ES-I3 (cell line): ENCODE data around the gene ACTRT2.

Experiments used
- H3K36me3 ChIP-seq: 2 replicates; pipeline ENCODE4 v1.6.1; 2013; ENCODE audit warnings: mild to moderate bottlenecking, low read length, control low read depth, moderate library complexity; ENCODE audit not compliant: insufficient read depth
- H3K4me1 ChIP-seq: 2 replicates; pipeline ENCODE4 v1.6.1; 2013; ENCODE audit warnings: mild to moderate bottlenecking, control low read depth, low read length; ENCODE audit not compliant: insufficient read depth
- H3K9ac ChIP-seq: 2 replicates; pipeline ENCODE4 v1.6.1; 2013; ENCODE audit warnings: low read depth, mild to moderate bottlenecking, low read length, moderate library complexity
- H3K9me3 ChIP-seq: 2 replicates; pipeline ENCODE4 v1.6.1; 2013; ENCODE audit warnings: mild to moderate bottlenecking, low read length, moderate library complexity; ENCODE audit not compliant: control insufficient read depth, insufficient read depth

ACTRT2 gene

DNA sequence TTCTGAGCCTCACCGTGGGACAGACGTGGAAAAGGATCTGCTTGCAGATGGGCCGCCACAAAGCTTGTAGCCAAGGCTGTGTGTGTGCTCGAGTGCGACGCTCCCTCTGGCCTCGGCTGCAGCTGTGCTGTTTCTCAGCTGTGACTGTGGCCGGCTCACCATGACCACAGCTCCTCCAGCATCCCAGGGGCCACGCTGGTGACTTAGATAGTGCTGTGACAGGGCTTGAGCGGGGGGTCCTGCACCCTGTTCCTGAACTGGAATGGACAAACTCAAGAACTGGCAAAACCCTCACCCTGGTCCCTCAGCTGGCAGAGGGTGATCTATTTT, 17.4 kb upstream of the ACTRT2 start:
- Histone ChIP-seq H3K9me3 (peaks cover 9% of the 10 kb centered on the region; the same call in 1 of the 2 replicates), H3K4me1 (no peaks in the 10 kb centered on the region), H3K36me3 (no peaks in the 10 kb centered on the region), H3K9ac (no peak overlapping the region)

DNA sequence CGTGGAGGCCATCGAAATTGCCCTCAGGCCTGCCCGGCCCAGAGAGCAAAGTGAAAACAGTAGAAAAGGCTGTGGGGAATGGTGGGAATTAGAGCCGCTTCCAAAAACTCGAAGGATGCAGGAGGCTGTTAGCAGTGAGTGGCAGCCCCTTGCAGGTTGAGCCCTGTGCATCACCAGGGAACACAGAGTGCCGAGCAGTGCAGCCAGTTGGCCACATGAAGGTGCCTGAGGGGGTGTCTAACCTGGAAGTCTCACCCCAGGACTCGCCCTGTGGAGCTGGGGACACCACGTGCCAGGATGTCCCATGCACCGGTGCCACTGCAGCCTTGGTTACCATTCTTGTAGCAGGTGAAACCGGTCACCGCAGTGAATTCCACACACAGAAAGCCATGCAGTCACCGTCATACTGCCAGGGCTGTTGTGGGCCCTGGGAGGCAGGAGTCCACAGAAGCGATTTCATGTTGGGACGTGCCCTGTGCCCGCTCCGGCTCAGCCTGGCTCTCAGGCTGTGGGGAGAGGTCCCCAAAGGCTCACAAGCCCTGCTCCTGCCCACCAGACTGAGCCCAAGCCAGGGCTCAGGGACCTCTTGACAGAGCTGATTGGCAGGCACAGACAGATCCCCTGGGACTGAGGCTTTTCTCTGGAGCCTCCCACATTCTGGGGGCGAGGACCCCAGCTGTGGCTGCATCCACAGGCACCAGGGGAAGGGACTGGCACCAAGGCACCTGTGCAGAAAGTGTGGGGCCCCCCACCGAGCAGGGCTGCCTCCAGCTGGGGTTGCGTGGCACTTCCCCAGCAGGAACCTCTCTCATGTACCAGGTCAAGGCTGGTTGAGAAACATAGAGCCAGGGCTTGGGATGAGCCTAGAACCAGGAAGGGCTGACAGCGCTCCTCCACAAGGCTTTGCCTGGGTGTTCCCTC, 16.7 kb upstream of the ACTRT2 start:
- Histone ChIP-seq H3K9me3 (peaks cover 9% of the 10 kb centered on the region; the same call in 1 of the 2 replicates), H3K4me1 (no peaks in the 10 kb centered on the region), H3K36me3 (no peaks in the 10 kb centered on the region), H3K9ac (no peak overlapping the region)

DNA sequence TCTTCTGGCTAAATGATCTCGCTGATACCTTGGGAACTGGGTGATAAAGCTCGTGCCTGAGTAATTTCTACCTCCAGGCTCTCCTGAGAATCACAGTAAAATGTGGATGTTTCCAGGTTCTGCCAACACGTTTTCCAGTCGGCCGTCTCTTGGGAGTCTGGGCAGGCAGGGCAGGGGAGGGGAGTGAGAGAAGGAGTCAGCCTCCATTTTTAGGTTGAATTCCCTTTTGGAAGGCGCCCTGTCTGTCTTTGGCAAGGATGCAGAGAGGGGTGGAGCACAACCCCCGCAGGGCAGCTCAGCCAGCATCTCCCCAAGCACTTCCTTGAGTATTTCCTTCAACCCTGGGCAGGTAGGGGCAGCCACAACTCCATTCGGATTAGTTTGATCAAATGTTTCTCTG, 15.5 kb upstream of the ACTRT2 start:
- no peak overlapping the region for H3K9ac ChIP-seq
- peaks cover 9% of the 10 kb centered on the region; the same call in 1 of the 2 replicates for H3K9me3 ChIP-seq
- H3K4me1 ChIP-seq: no peaks in the 10 kb centered on the region
- H3K36me3 ChIP-seq: no peaks in the 10 kb centered on the region

DNA sequence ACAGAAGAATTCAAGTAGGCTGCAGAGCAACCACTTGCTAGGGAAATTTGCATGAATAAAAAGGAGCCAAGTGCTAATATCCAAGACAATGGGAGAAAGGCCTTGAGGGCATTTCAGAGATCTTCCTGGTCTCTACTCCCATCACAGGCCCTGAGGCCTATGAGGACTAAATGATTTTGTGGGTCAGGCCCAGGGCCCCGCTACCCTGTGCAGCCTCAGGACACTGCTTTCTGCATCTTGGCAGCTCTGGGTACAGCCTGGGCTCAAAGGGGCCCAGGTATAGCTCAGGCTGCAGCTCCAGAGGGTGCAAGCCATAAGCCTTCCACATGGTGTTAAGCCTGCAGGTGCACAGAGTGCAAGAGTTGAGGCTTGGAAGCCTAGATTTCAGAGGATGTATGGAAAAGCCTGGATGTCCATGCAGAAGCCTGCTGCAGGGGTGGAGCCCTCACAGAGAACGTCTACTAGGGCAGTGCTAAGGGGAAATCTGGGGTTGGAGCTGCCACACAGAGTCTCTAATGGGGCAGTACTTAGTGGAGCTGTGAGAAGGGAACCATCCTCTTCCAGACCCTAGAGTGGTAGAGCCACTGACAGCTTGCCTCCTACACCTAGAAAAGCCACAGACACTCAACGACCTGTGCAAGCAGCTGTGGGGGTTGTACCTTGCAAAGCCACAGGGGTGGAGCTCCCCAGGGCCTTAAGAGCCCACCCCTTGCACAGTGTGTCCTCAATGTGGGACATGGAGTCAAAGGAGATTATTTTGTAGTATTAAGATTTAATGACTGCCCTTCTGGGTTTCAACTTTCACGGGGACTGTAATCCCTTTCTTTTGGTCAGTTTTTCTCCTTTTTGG, 13.7 kb upstream of the ACTRT2 start:
- Histone ChIP-seq H3K36me3 (no peaks in the 10 kb centered on the region), H3K9me3 (peaks cover 9% of the 10 kb centered on the region; the same call in 1 of the 2 replicates), H3K4me1 (no peaks in the 10 kb centered on the region), H3K9ac (no peak overlapping the region)

DNA sequence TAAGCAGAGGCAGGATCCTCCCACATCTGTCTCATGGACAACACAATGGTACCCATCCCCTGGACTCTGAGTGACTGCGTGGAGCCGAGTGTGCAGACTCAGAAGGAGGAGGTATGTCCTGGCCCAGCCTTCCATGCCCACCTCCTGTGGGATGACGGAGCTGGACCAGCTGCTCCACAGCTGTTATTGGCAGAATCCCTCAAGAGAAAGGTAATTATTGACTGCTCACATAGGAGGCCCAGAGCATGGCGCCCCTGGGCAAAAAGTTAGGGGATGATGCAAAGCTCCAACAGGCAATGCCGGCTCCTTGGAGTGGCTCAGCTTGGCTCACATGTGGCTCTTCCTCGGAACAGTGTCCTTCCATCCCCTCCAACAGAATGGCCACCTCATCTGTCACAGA, 12.2 kb upstream of the ACTRT2 start:
- H3K9ac ChIP-seq: no peak overlapping the region
- H3K36me3 ChIP-seq: no peaks in the 10 kb centered on the region
- H3K4me1 ChIP-seq: no peaks in the 10 kb centered on the region; the same call in none of the 2 replicates
- H3K9me3 ChIP-seq: peaks cover 9% of the 10 kb centered on the region; the same call in 1 of the 2 replicates

DNA sequence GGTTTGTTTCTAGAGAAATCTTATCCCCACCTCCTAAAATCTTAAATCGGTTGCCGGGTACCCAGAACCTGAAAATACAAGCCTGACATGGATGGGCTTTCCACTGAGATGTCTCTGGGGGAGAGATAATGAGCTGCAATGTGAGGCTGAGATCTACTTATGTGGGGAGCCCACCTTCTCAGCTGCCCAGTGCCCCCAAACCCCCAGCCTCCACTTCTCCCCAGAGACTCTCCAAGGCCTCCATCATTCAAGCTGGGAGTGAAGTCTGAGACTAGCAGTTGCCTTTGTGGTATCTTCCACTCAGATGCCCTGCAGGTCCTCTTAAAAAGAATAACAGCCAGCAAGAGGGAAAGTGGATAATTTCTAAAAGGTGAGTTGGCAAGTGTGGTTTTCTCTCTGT, 11.7 kb upstream of the ACTRT2 start:
- no peak overlapping the region for H3K9ac ChIP-seq
- peaks cover 9% of the 10 kb centered on the region; the same call in 1 of the 2 replicates for H3K9me3 ChIP-seq
- H3K4me1 ChIP-seq: no peaks in the 10 kb centered on the region; the same call in none of the 2 replicates
- H3K36me3 ChIP-seq: no peaks in the 10 kb centered on the region

DNA sequence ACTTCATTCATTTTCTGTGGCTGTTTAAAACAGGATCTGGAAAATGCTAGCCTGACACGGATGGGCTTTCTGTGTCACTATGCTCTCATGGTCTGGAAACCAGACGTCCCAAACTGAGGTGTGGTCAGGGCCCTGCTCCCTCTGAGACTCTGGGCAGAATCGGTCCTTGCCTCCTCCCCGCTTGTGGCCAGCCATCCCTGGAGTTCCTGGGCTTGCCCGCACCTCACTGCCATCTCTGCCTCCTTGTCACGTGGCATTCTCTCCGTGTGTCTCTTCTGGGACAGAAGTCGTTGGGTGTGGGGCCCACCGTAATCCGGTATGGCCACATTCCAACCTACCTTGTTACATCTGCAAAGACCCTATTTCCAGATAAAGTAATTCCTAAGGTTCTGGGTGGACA, 10.1 kb upstream of the ACTRT2 start:
- Histone ChIP-seq H3K4me1 (no peaks in the 10 kb centered on the region; the same call in none of the 2 replicates), H3K9me3 (peaks cover 9% of the 10 kb centered on the region; the same call in 1 of the 2 replicates), H3K36me3 (no peaks in the 10 kb centered on the region), H3K9ac (no peak overlapping the region)

DNA sequence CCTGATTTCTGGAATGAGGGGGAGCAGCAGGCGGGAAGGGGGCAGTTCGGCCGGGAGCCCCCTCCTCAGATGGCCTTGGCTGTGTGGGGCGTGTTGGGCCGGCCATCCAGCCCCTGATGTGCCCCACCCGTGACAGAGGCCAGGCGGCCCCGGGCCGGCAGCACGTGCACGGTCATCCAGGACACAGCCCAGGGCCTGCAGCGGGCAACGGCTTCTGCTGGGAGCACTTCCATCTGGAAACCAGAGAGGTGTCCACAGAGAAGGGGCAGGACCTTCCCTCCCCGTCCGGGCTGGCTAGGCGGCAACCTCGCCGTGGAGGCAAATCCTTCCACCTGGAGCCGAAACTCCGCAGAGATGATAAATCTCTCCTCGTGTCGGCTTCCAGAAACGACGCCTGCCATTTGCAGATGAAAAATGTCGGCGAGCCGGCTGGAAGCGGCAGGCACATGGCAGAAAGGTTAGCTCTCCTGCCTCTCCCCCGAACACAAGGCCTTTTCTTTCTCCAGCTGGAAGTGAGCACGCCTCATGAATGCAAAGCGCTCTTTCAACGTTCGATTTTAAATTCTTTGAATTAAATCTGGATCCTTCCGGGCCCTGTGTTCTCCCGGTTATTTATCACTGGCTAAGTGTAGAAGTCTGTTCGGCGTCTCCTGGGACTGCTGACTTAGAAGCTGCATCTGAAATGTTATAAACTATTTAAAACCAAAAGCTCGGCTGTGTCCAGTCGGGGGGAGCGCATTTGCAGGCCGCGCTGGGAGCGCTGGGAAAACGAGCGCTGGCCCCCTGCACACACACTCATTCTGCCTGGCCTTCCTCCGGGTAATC, 9.4 kb upstream of the ACTRT2 start:
- Histone ChIP-seq H3K36me3 (no peaks in the 10 kb centered on the region), H3K4me1 (no peaks in the 10 kb centered on the region; the same call in none of the 2 replicates), H3K9ac (no peak overlapping the region), H3K9me3 (peaks cover 9% of the 10 kb centered on the region; the same call in 1 of the 2 replicates)

DNA sequence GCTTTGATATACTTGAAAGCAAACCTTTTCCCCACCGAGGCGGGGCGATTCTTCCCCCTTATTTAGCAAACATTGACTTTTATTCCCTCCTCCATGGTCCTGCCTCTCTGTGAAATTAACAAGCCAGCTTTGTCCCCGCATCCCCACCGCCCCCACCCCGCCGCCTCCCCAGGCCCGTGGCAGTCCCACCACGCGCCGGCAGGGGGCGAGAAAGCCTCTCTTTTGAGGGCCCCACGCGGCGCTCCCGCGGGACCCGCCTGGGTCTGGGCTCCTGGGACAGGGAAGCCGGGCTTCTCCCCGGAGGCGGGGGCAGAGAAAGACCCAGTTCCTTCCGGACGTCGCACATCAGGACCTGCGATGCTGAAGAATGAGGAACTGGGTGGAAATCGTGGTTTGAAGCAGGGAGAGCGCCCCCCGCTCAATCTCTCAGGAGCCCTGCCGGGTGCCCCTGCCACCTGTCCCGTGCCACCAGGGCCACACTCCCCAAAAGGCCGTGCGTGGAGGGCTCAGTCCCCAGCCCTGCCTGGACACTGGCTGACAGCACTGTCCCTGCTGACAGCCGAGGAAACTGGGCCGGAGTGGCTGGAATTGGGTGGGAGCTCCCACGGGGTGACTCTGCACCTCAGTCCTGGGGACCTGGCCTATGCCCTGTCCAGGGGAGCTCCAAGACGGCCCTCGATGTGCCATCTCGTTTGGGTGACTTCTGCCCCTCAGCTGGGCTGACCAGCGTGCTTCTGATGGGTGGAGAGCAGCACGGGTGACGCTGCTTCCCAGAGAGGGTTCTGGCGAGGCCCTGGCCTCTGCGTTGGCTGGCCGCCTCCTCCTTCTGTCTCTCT, 8.6 kb upstream of the ACTRT2 start:
- no peaks in the 10 kb centered on the region for H3K36me3 ChIP-seq
- no peak overlapping the region for H3K9ac ChIP-seq
- H3K4me1 ChIP-seq: no peaks in the 10 kb centered on the region; the same call in none of the 2 replicates
- peaks cover 5% of the 10 kb centered on the region; the same call in 1 of the 2 replicates for H3K9me3 ChIP-seq

DNA sequence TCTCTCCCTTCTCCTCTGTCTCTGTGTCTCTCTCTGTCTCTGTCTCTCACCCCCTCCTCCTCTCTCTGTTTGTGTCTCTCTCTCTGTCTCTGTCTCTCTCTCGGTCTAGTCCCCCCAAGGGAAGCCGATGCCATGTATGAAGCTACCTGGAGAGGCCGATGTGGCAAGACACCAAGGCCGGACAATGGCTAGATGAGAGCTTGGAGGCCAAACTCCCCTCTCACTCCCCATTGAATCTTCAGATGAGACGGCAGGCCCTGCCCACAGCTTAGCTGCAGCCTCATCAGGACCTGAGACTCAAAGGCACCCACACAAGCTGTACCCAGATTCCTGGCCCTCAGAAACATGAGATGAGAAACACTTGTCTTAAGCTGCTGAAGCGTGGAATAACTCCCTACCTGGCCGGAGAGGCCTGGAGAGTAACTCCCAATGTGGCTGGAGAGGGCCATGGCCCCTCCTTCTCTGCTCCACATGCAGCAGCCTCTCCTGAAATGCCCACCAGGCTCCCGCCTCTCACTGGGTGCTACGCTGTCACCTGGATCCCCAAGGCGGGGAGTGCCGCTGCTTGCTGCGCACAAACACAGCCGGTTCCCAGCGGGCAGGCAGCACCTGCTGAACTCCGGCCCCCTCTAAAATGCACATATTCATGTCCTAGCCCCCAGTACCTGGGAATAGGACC, 7.8 kb upstream of the ACTRT2 start:
- Histone ChIP-seq H3K9me3 (peaks cover under 1% of the 10 kb centered on the region; the same call in 1 of the 2 replicates), H3K36me3 (no peaks in the 10 kb centered on the region), H3K9ac (no peak overlapping the region), H3K4me1 (no peaks in the 10 kb centered on the region; the same call in none of the 2 replicates)

DNA sequence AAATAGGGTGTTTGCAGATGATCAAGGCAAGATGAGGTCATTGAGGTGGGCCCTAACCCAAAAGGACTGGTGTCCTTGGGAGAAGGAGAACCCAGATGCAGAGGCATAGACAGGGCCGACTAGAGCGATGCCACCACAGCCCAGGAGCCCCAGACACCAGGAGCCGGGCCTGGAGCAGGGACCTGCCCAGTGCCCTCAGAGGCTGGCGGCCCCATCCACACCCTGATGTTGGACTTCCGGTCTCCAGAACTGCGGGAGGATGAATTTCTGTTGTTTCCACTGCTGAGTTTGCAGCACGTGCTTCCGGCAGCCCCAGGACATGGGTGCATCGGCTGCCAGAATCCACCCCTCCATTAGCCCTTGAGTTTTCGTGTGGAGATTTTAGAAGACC, 7.2 kb upstream of the ACTRT2 start:
- no peaks in the 10 kb centered on the region for H3K36me3 ChIP-seq
- H3K4me1 ChIP-seq: no peaks in the 10 kb centered on the region; the same call in none of the 2 replicates
- H3K9me3 ChIP-seq: no peaks in the 10 kb centered on the region; the same call in 1 of the 2 replicates
- no peak overlapping the region for H3K9ac ChIP-seq

DNA sequence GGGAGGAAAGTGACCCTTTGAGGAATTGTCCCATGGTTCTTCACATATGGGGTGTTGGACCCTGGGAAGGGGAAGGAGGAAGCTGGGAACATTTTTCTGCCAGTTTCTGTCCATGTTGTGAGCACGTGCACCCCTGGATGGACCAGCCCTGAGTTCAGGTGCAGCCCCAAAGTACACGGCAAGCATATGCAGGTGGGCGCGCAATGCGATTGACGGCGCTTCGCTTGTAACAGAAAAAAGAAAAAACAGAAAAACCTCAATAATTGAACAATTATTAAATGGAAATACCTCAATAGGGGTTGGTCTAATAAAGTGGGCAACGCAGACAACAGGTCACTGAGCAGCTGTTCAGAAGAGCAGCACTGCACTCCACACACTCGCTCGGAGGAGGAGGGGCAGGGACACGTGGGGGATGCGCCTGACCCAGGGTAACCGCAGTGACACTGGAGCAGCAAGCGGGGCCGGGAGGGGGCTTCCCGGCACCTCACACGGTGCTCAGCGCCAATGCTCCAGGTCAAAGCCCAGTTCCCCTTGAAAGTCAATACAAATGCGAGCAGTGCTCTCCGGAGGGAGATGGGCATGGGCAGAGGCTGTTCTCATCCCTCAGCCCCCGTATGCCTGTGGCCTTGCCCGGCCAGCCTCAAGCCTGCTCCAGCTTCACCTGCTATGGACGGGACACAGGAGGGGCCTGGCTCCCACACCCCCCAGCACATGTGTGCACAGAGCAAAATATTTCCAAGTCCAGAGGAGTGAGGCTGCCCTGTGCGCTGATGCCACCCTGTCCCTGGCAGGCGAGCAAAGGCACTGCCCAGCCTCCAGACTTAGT, 6.6 kb upstream of the ACTRT2 start:
- Histone ChIP-seq H3K9ac (no peak overlapping the region), H3K36me3 (no peaks in the 10 kb centered on the region), H3K9me3 (no peaks in the 10 kb centered on the region), H3K4me1 (no peaks in the 10 kb centered on the region; the same call in none of the 2 replicates)
